GM12865 (cell line): ENCODE results near the gene VPS52.
"Not testable (repeated sequence)": the region's sequence is repeated elsewhere in the genome, so short reads cannot be mapped to it uniquely, and the experiment has no call there.

Experiments used
- DNase-seq: peaks from one replicate; pipeline ENCODE4 v3.0.0; 2010; ENCODE audit warnings: low read depth
- H3K4me3 ChIP-seq: 2 replicates; pipeline ENCODE4 v1.5.1; 2011; ENCODE audit warnings: mild to moderate bottlenecking, low read depth, low read length, control low read depth
- TF ChIP-seq, protein P1 (sequence below): IDR thresholded peaks from 2 replicates; pipeline ENCODE4 v1.5.1; 2011; ENCODE audit warnings: low read length, control low read depth, low read depth, inconsistent platforms; ENCODE audit not compliant: insufficient read depth; ENCODE audit errors: missing control alignments

The VPS52 gene

DNA sequence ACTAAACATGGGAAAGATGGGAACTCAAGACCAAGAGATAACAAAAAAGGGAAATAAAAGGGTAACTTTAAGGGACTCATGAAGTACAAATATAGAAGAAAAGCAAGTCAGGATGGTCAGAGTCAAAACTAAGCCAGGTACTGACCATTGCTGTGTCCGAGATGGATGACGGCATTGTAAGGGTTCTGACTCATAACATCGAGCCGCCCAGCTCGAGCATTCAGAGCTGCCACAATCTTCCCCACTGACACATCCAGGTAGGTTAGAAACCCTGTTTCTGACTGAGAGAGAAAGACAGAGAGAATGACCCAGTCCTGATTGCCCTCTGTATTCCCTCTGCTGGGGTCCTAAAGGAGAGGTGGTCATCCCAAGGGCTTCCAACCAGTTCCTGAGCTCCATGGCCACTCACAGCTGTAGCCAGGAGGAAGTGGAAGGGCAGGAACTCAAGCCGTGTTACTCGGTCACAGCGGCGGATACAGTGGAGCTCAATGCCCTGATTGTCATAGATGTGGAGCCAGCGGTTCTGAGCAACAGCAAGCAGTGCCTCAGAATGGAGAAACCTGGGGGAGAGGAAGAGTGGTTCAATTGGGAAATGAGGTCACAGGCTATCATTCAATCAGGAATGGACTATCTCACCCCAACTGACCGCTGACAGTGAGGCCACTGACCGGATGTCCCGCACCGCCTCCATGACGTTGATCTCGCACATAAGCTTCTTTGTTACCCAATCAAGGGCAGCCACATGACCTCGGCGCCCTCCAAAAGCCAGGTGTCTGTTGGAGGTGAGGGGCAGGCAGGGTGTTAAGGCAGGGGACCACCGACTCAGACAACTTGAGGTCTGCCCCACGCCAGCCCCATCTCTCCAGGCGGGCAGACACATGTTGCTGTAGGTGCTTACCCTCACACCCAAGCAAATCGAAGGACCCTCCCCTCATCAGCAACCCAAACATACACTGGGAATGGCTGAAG is 15.6 kb upstream of the VPS52 start:
- H3K4me3 ChIP-seq: no peak overlapping the region
- TF ChIP-seq, protein P1, sequence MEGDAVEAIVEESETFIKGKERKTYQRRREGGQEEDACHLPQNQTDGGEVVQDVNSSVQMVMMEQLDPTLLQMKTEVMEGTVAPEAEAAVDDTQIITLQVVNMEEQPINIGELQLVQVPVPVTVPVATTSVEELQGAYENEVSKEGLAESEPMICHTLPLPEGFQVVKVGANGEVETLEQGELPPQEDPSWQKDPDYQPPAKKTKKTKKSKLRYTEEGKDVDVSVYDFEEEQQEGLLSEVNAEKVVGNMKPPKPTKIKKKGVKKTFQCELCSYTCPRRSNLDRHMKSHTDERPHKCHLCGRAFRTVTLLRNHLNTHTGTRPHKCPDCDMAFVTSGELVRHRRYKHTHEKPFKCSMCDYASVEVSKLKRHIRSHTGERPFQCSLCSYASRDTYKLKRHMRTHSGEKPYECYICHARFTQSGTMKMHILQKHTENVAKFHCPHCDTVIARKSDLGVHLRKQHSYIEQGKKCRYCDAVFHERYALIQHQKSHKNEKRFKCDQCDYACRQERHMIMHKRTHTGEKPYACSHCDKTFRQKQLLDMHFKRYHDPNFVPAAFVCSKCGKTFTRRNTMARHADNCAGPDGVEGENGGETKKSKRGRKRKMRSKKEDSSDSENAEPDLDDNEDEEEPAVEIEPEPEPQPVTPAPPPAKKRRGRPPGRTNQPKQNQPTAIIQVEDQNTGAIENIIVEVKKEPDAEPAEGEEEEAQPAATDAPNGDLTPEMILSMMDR: no peak
- DNase-seq: no peak

- DNase-seq, H3K4me3 ChIP-seq: not testable (repeated sequence)
Observed at GRCh38 chr6:33285214-33285613, 13.5 kb upstream of the VPS52 start.

DNA sequence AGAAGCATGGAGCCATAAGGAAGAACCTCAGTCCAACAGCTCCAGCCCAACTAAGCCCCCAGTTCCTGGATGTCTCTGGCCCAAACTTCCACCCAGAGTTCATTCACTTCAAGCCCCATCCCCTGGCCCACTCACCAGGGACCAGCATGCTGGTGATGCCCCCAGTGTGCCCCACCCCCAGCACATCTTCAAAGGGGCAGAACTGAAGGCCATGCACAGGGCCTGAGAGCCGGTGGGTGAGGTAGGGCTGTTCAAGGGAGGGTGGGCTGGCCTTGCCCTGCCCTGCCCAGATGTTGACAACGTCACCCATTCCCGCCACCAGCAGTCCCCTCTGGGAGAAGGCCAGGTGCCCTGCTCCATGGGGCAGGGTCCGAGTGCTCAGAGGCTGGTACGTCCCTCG is 8.9 kb upstream of the VPS52 start:
- TF ChIP-seq, protein P1: no peak
- no peak for DNase-seq
- no peak overlapping the region for H3K4me3 ChIP-seq

DNA sequence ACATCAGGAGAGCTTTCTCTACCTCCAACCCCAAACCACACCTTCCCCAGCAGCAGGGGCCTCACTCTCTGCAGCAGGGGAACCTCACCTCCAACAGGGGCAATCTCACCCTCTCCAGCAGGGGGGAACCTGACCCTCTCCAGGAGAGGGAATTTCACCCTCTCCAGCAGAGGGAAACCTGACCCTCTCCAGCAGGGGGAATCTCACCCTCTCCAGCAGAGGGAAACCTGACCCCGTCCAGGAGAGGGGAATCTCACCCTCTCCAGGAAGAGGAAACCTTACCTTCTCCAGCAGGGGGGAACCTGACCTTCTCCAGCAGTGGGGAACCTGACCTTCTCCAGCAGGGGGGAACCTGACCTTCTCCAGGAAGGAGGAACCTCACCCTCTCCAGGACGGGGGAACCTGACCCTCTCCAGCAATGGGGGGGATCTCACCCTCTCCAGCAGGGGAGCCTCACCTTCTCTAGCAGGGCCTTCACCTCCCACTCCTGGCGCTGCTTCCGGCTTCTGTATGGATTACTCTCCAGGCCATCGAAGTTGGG is 8.4 kb upstream of the VPS52 start:
- no peak overlapping the region for H3K4me3 ChIP-seq
- TF ChIP-seq, protein P1: peak; percentile 35
- peak; percentile 45 for DNase-seq

GRCh38 chr6:33279257-33279695 is 7.6 kb upstream of the VPS52 start:
- TF ChIP-seq, protein P1: no peak
- no peak for DNase-seq
- no peak overlapping the region for H3K4me3 ChIP-seq

GRCh38 chr6:33278810-33279209 is 7.1 kb upstream of the VPS52 start:
- TF ChIP-seq, protein P1: no peak
- DNase-seq: no peak
- H3K4me3 ChIP-seq: no peak overlapping the region

DNA sequence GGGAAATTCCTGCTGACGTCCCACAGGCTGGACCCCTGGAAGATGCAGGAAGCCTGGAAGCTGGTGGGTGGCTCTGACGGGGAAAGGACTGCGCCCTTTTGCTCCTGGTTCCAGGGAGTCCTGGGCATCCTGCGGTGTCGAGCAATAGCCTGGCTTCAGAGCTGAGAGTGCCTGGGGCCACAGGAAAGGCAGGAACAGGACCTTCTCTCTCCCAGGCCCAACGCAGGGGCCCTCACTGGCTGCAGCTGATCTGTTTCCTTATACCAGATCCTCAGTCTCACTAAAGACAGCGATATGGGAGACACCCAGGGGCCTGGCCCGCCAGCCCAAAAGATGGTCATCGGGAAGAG is 6.7 kb upstream of the VPS52 start:
- TF ChIP-seq, protein P1: no peak
- DNase-seq: no peak
- H3K4me3 ChIP-seq: peak overlapping the region; percentile 90
